PFSK-1 (cell line): ENCODE results near the gene GFPT2.
A peak's percentile ranks its signal among the peaks of the same experiment; 100 is the strongest.

ENCODE experiments used
- FOXP2 ChIP-seq: optimal IDR thresholded peaks from 2 replicates; pipeline ENCODE3; 2011; ENCODE audit warnings: borderline replicate concordance, control low read depth, inconsistent platforms; ENCODE audit not compliant: insufficient read depth; ENCODE audit errors: extremely low read length, extremely low read depth
- POLR2AphosphoS5 ChIP-seq: IDR thresholded peaks from 2 replicates; pipeline ENCODE4 v1.6.1; 2012; ENCODE audit warnings: low read depth, mild to moderate bottlenecking, control low read depth, low read length, moderate library complexity
- SIN3A ChIP-seq: IDR thresholded peaks from 2 replicates; pipeline ENCODE4 v1.6.1; 2012; ENCODE audit warnings: mild to moderate bottlenecking, low read length, moderate library complexity, borderline replicate concordance; ENCODE audit not compliant: insufficient read depth
- TAF1 ChIP-seq: IDR thresholded peaks from 2 replicates; pipeline ENCODE4 v1.6.1; 2012; ENCODE audit warnings: low read length, control low read depth, borderline replicate concordance; ENCODE audit not compliant: insufficient read depth
- TF ChIP-seq, protein P1 (sequence below), 2 experiments: IDR thresholded peaks; 2 replicates each; pipeline versions ENCODE4 v1.6.1 to v1.8.0; 2011 to 2012; ENCODE audit warnings: low read depth in 2 of 2, low read length in 2 of 2, control low read depth in 1 of 2, inconsistent platforms in 1 of 2, mild to moderate bottlenecking in 1 of 2, moderate library complexity in 1 of 2; ENCODE audit not compliant: insufficient read depth in 1 of 2

The GFPT2 gene

GRCh38 chr5:180331647-180331950, 21.5 kb downstream of the GFPT2 start:
- TF ChIP-seq FOXP2 (peak; percentile 51), TAF1 (no peak)

GRCh38 chr5:180330810-180331646, 22.1 kb downstream of the GFPT2 start:
- TF ChIP-seq, protein P1, sequence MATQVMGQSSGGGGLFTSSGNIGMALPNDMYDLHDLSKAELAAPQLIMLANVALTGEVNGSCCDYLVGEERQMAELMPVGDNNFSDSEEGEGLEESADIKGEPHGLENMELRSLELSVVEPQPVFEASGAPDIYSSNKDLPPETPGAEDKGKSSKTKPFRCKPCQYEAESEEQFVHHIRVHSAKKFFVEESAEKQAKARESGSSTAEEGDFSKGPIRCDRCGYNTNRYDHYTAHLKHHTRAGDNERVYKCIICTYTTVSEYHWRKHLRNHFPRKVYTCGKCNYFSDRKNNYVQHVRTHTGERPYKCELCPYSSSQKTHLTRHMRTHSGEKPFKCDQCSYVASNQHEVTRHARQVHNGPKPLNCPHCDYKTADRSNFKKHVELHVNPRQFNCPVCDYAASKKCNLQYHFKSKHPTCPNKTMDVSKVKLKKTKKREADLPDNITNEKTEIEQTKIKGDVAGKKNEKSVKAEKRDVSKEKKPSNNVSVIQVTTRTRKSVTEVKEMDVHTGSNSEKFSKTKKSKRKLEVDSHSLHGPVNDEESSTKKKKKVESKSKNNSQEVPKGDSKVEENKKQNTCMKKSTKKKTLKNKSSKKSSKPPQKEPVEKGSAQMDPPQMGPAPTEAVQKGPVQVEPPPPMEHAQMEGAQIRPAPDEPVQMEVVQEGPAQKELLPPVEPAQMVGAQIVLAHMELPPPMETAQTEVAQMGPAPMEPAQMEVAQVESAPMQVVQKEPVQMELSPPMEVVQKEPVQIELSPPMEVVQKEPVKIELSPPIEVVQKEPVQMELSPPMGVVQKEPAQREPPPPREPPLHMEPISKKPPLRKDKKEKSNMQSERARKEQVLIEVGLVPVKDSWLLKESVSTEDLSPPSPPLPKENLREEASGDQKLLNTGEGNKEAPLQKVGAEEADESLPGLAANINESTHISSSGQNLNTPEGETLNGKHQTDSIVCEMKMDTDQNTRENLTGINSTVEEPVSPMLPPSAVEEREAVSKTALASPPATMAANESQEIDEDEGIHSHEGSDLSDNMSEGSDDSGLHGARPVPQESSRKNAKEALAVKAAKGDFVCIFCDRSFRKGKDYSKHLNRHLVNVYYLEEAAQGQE (IDR thresholded peaks at IDR 0.05; ENCODE audit: insufficient read depth in 1 of 2, low read depth in 2 of 2, low read length in 2 of 2) = no peak
- TF ChIP-seq FOXP2 = no peak
- no peak for TF ChIP-seq POLR2AphosphoS5
- TF ChIP-seq TAF1 = no peak
- no peak for TF ChIP-seq SIN3A

DNA sequence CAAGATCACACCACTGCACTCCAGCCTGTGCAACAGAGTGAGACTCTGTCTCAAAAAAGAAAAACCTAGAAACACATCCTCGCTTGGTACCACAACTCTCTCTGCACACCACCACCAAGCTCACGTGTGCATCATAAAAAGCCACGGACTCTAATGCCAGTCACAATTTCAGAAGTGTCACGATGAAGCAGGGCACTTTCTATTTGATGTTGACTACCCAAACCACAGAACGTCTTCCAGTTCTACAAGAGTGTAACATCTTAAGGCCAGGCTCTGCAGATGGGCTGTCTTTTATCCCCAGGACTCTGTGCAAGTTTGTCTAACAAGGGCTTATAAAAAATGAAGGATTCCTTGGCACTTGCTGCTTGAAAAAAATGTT, 22.9 kb downstream of the GFPT2 start:
- TF ChIP-seq FOXP2 = no peak
- TF ChIP-seq, protein P1 (IDR thresholded peaks at IDR 0.05; ENCODE audit: insufficient read depth in 1 of 2, low read depth in 2 of 2, low read length in 2 of 2) = no peak
- TF ChIP-seq TAF1 = no peak
- TF ChIP-seq POLR2AphosphoS5 = no peak
- no peak for TF ChIP-seq SIN3A

- TF ChIP-seq FOXP2 = no peak
- TF ChIP-seq POLR2AphosphoS5 = no peak
- no peak for TF ChIP-seq TAF1
Measured at GRCh38 chr5:180329606-180330269, 23.4 kb downstream of the GFPT2 start.

DNA sequence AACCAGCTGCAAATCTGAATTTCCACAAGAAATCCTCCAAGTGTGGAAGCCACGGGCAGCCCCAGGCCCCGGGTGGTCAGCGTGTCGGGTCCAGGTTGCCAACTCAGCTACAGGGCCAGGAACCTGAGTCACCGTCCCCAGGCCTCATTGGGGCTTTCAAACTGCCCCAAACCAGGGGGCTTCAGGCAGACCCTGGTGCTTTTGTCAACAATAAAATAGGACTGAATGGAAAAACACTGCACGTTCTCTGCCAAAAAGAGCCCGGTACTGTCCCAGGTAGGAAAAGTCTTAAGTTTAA, 24.0 kb downstream of the GFPT2 start:
- TF ChIP-seq TAF1 = no peak
- TF ChIP-seq POLR2AphosphoS5 = no peak
- no peak for TF ChIP-seq FOXP2
- TF ChIP-seq, protein P1 (IDR thresholded peaks at IDR 0.05; ENCODE audit: insufficient read depth in 1 of 2, low read depth in 2 of 2, low read length in 2 of 2) = no peak
- no peak for TF ChIP-seq SIN3A

GRCh38 chr5:180328296-180329137, 24.6 kb downstream of the GFPT2 start:
- no peak for TF ChIP-seq TAF1
- TF ChIP-seq FOXP2 = no peak
- TF ChIP-seq SIN3A = no peak
- TF ChIP-seq POLR2AphosphoS5 = no peak
- TF ChIP-seq, protein P1 (IDR thresholded peaks at IDR 0.05; ENCODE audit: insufficient read depth in 1 of 2, low read depth in 2 of 2, low read length in 2 of 2) = no peak
